CD14-positive monocyte (primary cell): Measurements from ENCODE around the gene LARP6. TPM values are rescaled to one million over a fixed set of nuclear protein-coding genes. Genes with fewer than 3 reads are reported as not detected.

Source experiments
- DNase-seq, 3 donors: peaks; one replicate each; pipeline ENCODE4 v3.0.0-alpha.2; 2011 to 2022
- H2AFZ ChIP-seq: 2 replicates; pipeline ENCODE4 v1.6.0; 2012; ENCODE audit warnings: mild to moderate bottlenecking, low read depth, low read length, inconsistent platforms; ENCODE audit not compliant: insufficient read depth, poor library complexity, severe bottlenecking
- H3K27ac ChIP-seq, 2 donors: 1 replicate in 1 of 2; 2 replicates in 1 of 2; pipeline ENCODE4 v1.5.1; 2012 to 2013; ENCODE audit warnings: low read length in 2 of 2, control low read depth in 1 of 2, inconsistent platforms in 1 of 2, low read depth in 1 of 2, mild to moderate bottlenecking in 1 of 2
- H3K27me3 ChIP-seq, 2 donors: one replicate each; pipeline versions ENCODE4 v1.6.0 to v1.6.1; 2011 to 2013; ENCODE audit warnings: low read length in 2 of 2; ENCODE audit not compliant: control insufficient read depth in 2 of 2, insufficient read depth in 2 of 2
- H3K36me3 ChIP-seq, 2 donors: replicated peaks in 1 of 2; 1 replicate in 1 of 2; 2 replicates in 1 of 2; pipeline versions ENCODE4 v1.5.1 to v1.6.1; 2012 to 2013; ENCODE audit warnings: low read length in 2 of 2, control low read depth in 1 of 2, inconsistent platforms in 1 of 2, mild to moderate bottlenecking in 1 of 2; ENCODE audit not compliant: insufficient read depth in 2 of 2, control insufficient read depth in 1 of 2
- H3K4me1 ChIP-seq, 2 donors: 1 replicate in 1 of 2; 2 replicates in 1 of 2; pipeline versions ENCODE4 v1.5.1 to v1.6.1; 2012 to 2013; ENCODE audit warnings: low read length in 2 of 2, control low read depth in 1 of 2, inconsistent platforms in 1 of 2, mild to moderate bottlenecking in 1 of 2, moderate library complexity in 1 of 2; ENCODE audit not compliant: insufficient read depth in 2 of 2, control insufficient read depth in 1 of 2
- H3K4me2 ChIP-seq: replicated peaks from 2 replicates; pipeline ENCODE3; 2012; ENCODE audit warnings: low read length, moderate library complexity, mild to moderate bottlenecking; ENCODE audit not compliant: poor library complexity, severe bottlenecking; ENCODE audit errors: extremely low read depth
- H3K4me3 ChIP-seq, 3 experiments: fragments of 200-600 bp in 1 of 3; sonication (generic) in 1 of 3; replicated peaks in 1 of 3; 1 replicate in 2 of 3; 2 replicates in 1 of 3; pipeline ENCODE4 v1.5.1; 2011 to 2013; ENCODE audit warnings: low read length in 3 of 3, mild to moderate bottlenecking in 3 of 3, control low read depth in 2 of 3, low read depth in 2 of 3, inconsistent platforms in 1 of 3, moderate library complexity in 1 of 3
- H3K79me2 ChIP-seq: 2 replicates; pipeline ENCODE4 v1.6.0; 2012; ENCODE audit warnings: mild to moderate bottlenecking, control low read depth, inconsistent platforms, low read length, moderate library complexity; ENCODE audit not compliant: insufficient read depth
- H3K9ac ChIP-seq: 2 replicates; pipeline ENCODE4 v1.6.0; 2017; ENCODE audit warnings: low read length, mild to moderate bottlenecking; ENCODE audit not compliant: insufficient read depth, poor library complexity, severe bottlenecking
- H3K9me3 ChIP-seq, 2 donors: replicated peaks in 1 of 2; 1 replicate in 1 of 2; 2 replicates in 1 of 2; pipeline versions ENCODE4 v1.5.1 to v1.6.1; 2012 to 2013; ENCODE audit warnings: low read length in 2 of 2, control low read depth in 1 of 2; ENCODE audit not compliant: control insufficient read depth in 1 of 2, insufficient read depth in 1 of 2
- H4K20me1 ChIP-seq: 2 replicates; pipeline ENCODE4 v1.6.0; 2012; ENCODE audit warnings: mild to moderate bottlenecking, low read length, control low read depth, moderate library complexity; ENCODE audit not compliant: insufficient read depth
- H3K27ac Mint-ChIP-seq, 7 donors: one replicate each; pipeline ENCODE4 v1.8.0; 2020; ENCODE audit warnings: mild to moderate bottlenecking in 7 of 7, mixed read lengths in 7 of 7, moderate library complexity in 6 of 7, inconsistent platforms in 2 of 7
- H3K27me3 Mint-ChIP-seq, 3 donors: one replicate each; pipeline ENCODE4 v1.8.0; 2021 to 2022; ENCODE audit warnings: low read depth in 3 of 3, mild to moderate bottlenecking in 3 of 3, mixed read lengths in 3 of 3, moderate library complexity in 3 of 3, inconsistent platforms in 1 of 3
- H3K36me3 Mint-ChIP-seq, 2 donors: one replicate each; pipeline ENCODE4 v1.8.0; 2020; ENCODE audit warnings: mixed read lengths in 2 of 2, inconsistent platforms in 1 of 2, mild to moderate bottlenecking in 1 of 2
- H3K4me1 Mint-ChIP-seq: one replicate; pipeline ENCODE4 v1.8.0; 2020; ENCODE audit warnings: mild to moderate bottlenecking, mixed read lengths
- H3K4me3 Mint-ChIP-seq, 2 donors: one replicate each; pipeline ENCODE4 v1.8.0; 2020; ENCODE audit warnings: mild to moderate bottlenecking in 2 of 2, mixed read lengths in 2 of 2, moderate library complexity in 1 of 2
- H3K9me3 Mint-ChIP-seq, 7 donors: one replicate each; pipeline ENCODE4 v1.8.0; 2020 to 2022; ENCODE audit warnings: mixed read lengths in 7 of 7, mild to moderate bottlenecking in 6 of 7, moderate library complexity in 6 of 7, inconsistent platforms in 2 of 7
- WGBS: methylation state at CpG from one replicate; pipeline ENCODE4 v1.1.5; 2013; ENCODE audit warnings: missing lambda C conversion rate; ENCODE audit not compliant: insufficient coverage; 5-methylcytosine and 5-hydroxymethylcytosine counted together
- intact Hi-C, 2 donors: fragments of 100-400 bp; cut with micrococcal nuclease; formaldehyde crosslinking; loops; one replicate each; pipeline versions ENCODE4 v1.15.0 to v1.15.1; 2023
- polyA plus RNA-seq, 3 donors: library from polyadenylated mRNA; depleted of rRNA in 1 of 3; unstranded in 2 of 3; stranded (reverse) in 1 of 3; fragments of 300-500 nt in 2 of 3; fragments of >200 nt in 1 of 3; fragmentation: Illumina TruSeq in 2 of 3; gene quantifications; 1 replicate in 2 of 3; 2 replicates in 1 of 3; pipeline ENCODE4 v1.2.3, GENCODE V29; 2012 to 2021
- TF ChIP-seq, protein P1 (sequence below): fragments of 200-600 bp; IDR thresholded peaks from one replicate; pipeline ENCODE4 v1.8.0; 2022; ENCODE audit warnings: antibody characterized with exemption, mild to moderate bottlenecking

LARP6 gene
- polyA plus RNA-seq, 3 donors, result not detected

- Histone ChIP-seq H3K4me1 (peaks cover 20 to 21% of the 10 kb centered on the region in 2 donors), H3K9ac (no peak overlapping the region), H3K9me3 (no peaks in the 10 kb centered on the region), H3K4me2 (peak overlapping the region; percentile 36), H3K27ac (no peak overlapping the region), H3K4me3 (no peak overlapping the region), H3K79me2 (no peaks in the 10 kb centered on the region), H4K20me1 (no peaks in the 10 kb centered on the region), H3K27me3 (no peaks in the 10 kb centered on the region), H2AFZ (no peak overlapping the region), H3K36me3 (no peaks in the 10 kb centered on the region)
- Mint-ChIP-seq H3K27ac (peak overlapping the region in 3 of 7 donors; percentile 26 to 71 (median 59)), H3K9me3 (peaks cover 0 to 1% (median 0%) of the 10 kb centered on the region in 7 donors), H3K4me1 (peaks cover 19% of the 10 kb centered on the region), H3K27me3 (peaks cover 2 to 8% (median 4%) of the 10 kb centered on the region in 3 donors), H3K4me3 (peak overlapping the region in 1 of 2 donors; percentile 47), H3K36me3 (no peaks in the 10 kb centered on the region)
- DNase-seq, result peak; percentile 47 to 70 (median 61)
- TF ChIP-seq, protein P1, sequence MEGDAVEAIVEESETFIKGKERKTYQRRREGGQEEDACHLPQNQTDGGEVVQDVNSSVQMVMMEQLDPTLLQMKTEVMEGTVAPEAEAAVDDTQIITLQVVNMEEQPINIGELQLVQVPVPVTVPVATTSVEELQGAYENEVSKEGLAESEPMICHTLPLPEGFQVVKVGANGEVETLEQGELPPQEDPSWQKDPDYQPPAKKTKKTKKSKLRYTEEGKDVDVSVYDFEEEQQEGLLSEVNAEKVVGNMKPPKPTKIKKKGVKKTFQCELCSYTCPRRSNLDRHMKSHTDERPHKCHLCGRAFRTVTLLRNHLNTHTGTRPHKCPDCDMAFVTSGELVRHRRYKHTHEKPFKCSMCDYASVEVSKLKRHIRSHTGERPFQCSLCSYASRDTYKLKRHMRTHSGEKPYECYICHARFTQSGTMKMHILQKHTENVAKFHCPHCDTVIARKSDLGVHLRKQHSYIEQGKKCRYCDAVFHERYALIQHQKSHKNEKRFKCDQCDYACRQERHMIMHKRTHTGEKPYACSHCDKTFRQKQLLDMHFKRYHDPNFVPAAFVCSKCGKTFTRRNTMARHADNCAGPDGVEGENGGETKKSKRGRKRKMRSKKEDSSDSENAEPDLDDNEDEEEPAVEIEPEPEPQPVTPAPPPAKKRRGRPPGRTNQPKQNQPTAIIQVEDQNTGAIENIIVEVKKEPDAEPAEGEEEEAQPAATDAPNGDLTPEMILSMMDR, result no peak
- intact Hi-C loops, result no loop called here
- 0% methylated on average over 1 of the region's 3 CpGs for WGBS
Measured at GRCh38 chr15:70826634-70827033, 27.3 kb downstream of the LARP6 start.

- peaks cover 19% of the 10 kb centered on the region for H3K4me1 Mint-ChIP-seq
- 100% methylated on average over 4 of the region's 8 CpGs for WGBS
- TF ChIP-seq, protein P1, result no peak
- Histone ChIP-seq H3K4me1 (peaks cover 20 to 21% of the 10 kb centered on the region in 2 donors), H3K36me3 (no peaks in the 10 kb centered on the region), H3K9ac (no peak overlapping the region), H3K4me2 (no peak overlapping the region), H3K79me2 (no peaks in the 10 kb centered on the region), H3K27ac (no peak overlapping the region), H3K27me3 (no peaks in the 10 kb centered on the region), H4K20me1 (no peaks in the 10 kb centered on the region), H2AFZ (no peak overlapping the region), H3K4me3 (no peak overlapping the region), H3K9me3 (no peaks in the 10 kb centered on the region)
- H3K36me3 Mint-ChIP-seq, result no peaks in the 10 kb centered on the region
- H3K9me3 Mint-ChIP-seq, result peaks cover 0 to 1% (median 0%) of the 10 kb centered on the region in 7 donors
- H3K4me3 Mint-ChIP-seq, result no peak overlapping the region
- intact Hi-C loops, result no loop called here
- DNase-seq, result no peak
- H3K27me3 Mint-ChIP-seq, result peaks cover 2 to 8% (median 4%) of the 10 kb centered on the region in 3 donors
- peak overlapping the region in 1 of 7 donors; percentile 16 for H3K27ac Mint-ChIP-seq
Measured at GRCh38 chr15:70825841-70826240, 28.1 kb downstream of the LARP6 start.
